Effector CD4-positive, alpha-beta T cell (primary cell): ENCODE measurements around the gene DNAJA2.
"Not testable (repeated sequence)": the region's sequence is repeated elsewhere in the genome, so short reads cannot be mapped to it uniquely, and the experiment has no call there.

ENCODE experiments used
- DNase-seq: peaks from one replicate; pipeline ENCODE4 v3.0.0-alpha.2; 2020
- total RNA-seq: gene quantifications from one replicate; lab custom pipeline; 2026; lab: John Stamatoyannopoulos, UW

DNAJA2 gene
- 130 reads per million, percentile 87 among the genes with 10 or more reads in this experiment for total RNA-seq

GRCh38 chr16:46973207-46973995 is at the start of gene DNAJA2:
Gene DNAJA2, minus strand, starts transcription at chr16:46973674. Its CDS starts 102 bp downstream, at chr16:46973572.
- peak; percentile 91 for DNase-seq

- DNase-seq, result no peak
Observed at GRCh38 chr16:47019568-47019967, 46.1 kb upstream of the DNAJA2 start.

GRCh38 chr16:47018223-47018891 is 44.9 kb upstream of the DNAJA2 start:
- DNase-seq, result peak; percentile 9

GRCh38 chr16:47017636-47018035 is 44.2 kb upstream of the DNAJA2 start:
- no peak for DNase-seq

GRCh38 chr16:47016700-47017133 is 43.2 kb upstream of the DNAJA2 start:
- DNase-seq, result no peak

- no peak for DNase-seq
Observed at GRCh38 chr16:47013910-47014309, 40.4 kb upstream of the DNAJA2 start.

GRCh38 chr16:47013172-47013571 is 39.7 kb upstream of the DNAJA2 start:
- DNase-seq, result no peak

GRCh38 chr16:47010812-47011211 is 37.3 kb upstream of the DNAJA2 start:
- not testable (repeated sequence) for DNase-seq

GRCh38 chr16:47008612-47009011 is 35.1 kb upstream of the DNAJA2 start:
- no peak for DNase-seq

- no peak for DNase-seq
Observed at GRCh38 chr16:47008174-47008573, 34.7 kb upstream of the DNAJA2 start.

- no peak for DNase-seq
Observed at GRCh38 chr16:47004652-47005051, 31.2 kb upstream of the DNAJA2 start.

GRCh38 chr16:47000066-47000465 is 26.6 kb upstream of the DNAJA2 start:
- not testable (repeated sequence) for DNase-seq

GRCh38 chr16:46997844-46998243 is 24.4 kb upstream of the DNAJA2 start:
- no peak for DNase-seq

GRCh38 chr16:46996952-46997458 is 23.5 kb upstream of the DNAJA2 start:
- no peak for DNase-seq

GRCh38 chr16:46996391-46996790 is 22.9 kb upstream of the DNAJA2 start:
- DNase-seq, result no peak

- no peak for DNase-seq
Observed at GRCh38 chr16:46991729-46992704, 18.5 kb upstream of the DNAJA2 start.

GRCh38 chr16:46986896-46987295 is 13.4 kb upstream of the DNAJA2 start:
- no peak for DNase-seq

GRCh38 chr16:46986438-46986837 is 13.0 kb upstream of the DNAJA2 start:
- no peak for DNase-seq

- DNase-seq, result no peak
Observed at GRCh38 chr16:46982335-46982734, 8.9 kb upstream of the DNAJA2 start.

- DNase-seq, result no peak
Observed at GRCh38 chr16:46980926-46981325, 7.5 kb upstream of the DNAJA2 start.

- no peak for DNase-seq
Observed at GRCh38 chr16:46976550-46976949, 3.1 kb upstream of the DNAJA2 start.

GRCh38 chr16:46975908-46976470 is 2.5 kb upstream of the DNAJA2 start:
- DNase-seq, result no peak
